Loucy (cell line): Measurements from ENCODE around the gene SSX2IP.

Experiments
- CTCF ChIP-seq: fragments of 200-600 bp; sonication (generic); conservative IDR thresholded peaks from 2 replicates; pipeline ENCODE4 v1.5.1; 2014; ENCODE audit warnings: mild to moderate bottlenecking, antibody characterized with exemption, low read length
- EZH2phosphoT487 ChIP-seq: fragments of 200-600 bp; IDR thresholded peaks from 2 replicates; pipeline ENCODE4 v1.6.1; 2018; ENCODE audit warnings: antibody characterized with exemption, mild to moderate bottlenecking, moderate library complexity, borderline replicate concordance

GRCh38 chr1:84693005-84693404, 2.7 kb upstream of the SSX2IP start:
- TF ChIP-seq CTCF (no peak), EZH2phosphoT487 (no peak)
